HG03457 (cell line): ENCODE measurements around the gene NBPF12.
"Not testable (repeated sequence)": the region's sequence is repeated elsewhere in the genome, so short reads cannot be mapped to it uniquely, and the experiment has no call there.

Experiments used
- ATAC-seq: cut with Tn5 transposase; IDR thresholded peaks from one replicate; pipeline ENCODE4 v1.9.1; 2021; ENCODE audit warnings: moderate number of reproducible peaks; ENCODE audit not compliant: unreplicated experiment

NBPF12 gene

GRCh38 chr1:146970656-146971055 is 32.5 kb downstream of the NBPF12 start:
- ATAC-seq = not testable (repeated sequence)

GRCh38 chr1:146972681-146973080 is 34.6 kb downstream of the NBPF12 start:
- not testable (repeated sequence) for ATAC-seq

- not testable (repeated sequence) for ATAC-seq
Measured at GRCh38 chr1:146985855-146986254, 47.7 kb downstream of the NBPF12 start.

GRCh38 chr1:146986450-146986849 is 48.3 kb downstream of the NBPF12 start:
- not testable (repeated sequence) for ATAC-seq

- not testable (repeated sequence) for ATAC-seq
Measured at GRCh38 chr1:146987502-146987901, 49.4 kb downstream of the NBPF12 start.

GRCh38 chr1:146989455-146989854 is 51.3 kb downstream of the NBPF12 start:
- not testable (repeated sequence) for ATAC-seq

- ATAC-seq = not testable (repeated sequence)
Measured at GRCh38 chr1:147008495-147008894, 70.4 kb downstream of the NBPF12 start.

GRCh38 chr1:147026975-147027374 is 88.9 kb downstream of the NBPF12 start:
- not testable (repeated sequence) for ATAC-seq

- not testable (repeated sequence) for ATAC-seq
Measured at GRCh38 chr1:147030066-147030653, 92.0 kb downstream of the NBPF12 start.

- no peak for ATAC-seq
Measured at GRCh38 chr1:147039916-147040315, 101.8 kb downstream of the NBPF12 start.

GRCh38 chr1:147042891-147043290 is 104.8 kb downstream of the NBPF12 start:
- ATAC-seq = not testable (repeated sequence)

GRCh38 chr1:147044511-147044910 is 106.4 kb downstream of the NBPF12 start:
- ATAC-seq = not testable (repeated sequence)
